Esophagus (tissue), 2 donors: ENCODE data around the gene RAD1. TPM values are rescaled to one million over a fixed set of nuclear protein-coding genes. Genes with fewer than 3 reads are reported as not detected.

Experiments used
- H3K27ac ChIP-seq, 2 donors: one replicate each; pipeline ENCODE4 v1.5.1; 2013; ENCODE audit warnings: low read depth in 2 of 2, mild to moderate bottlenecking in 2 of 2, inconsistent platforms in 1 of 2, low read length in 1 of 2, moderate library complexity in 1 of 2
- H3K27me3 ChIP-seq, 2 donors: one replicate each; pipeline ENCODE4 v1.6.1; 2013; ENCODE audit warnings: low read length in 2 of 2, control low read depth in 1 of 2, mild to moderate bottlenecking in 1 of 2; ENCODE audit not compliant: insufficient read depth in 2 of 2, control insufficient read depth in 1 of 2
- H3K36me3 ChIP-seq, 2 donors: one replicate each; pipeline ENCODE4 v1.6.1; 2013; ENCODE audit warnings: low read length in 1 of 2; ENCODE audit not compliant: control insufficient read depth in 2 of 2, insufficient read depth in 2 of 2
- H3K4me1 ChIP-seq, 2 donors: one replicate each; pipeline ENCODE4 v1.6.1; 2013; ENCODE audit warnings: low read length in 1 of 2; ENCODE audit not compliant: control insufficient read depth in 2 of 2, insufficient read depth in 2 of 2
- H3K4me3 ChIP-seq, 2 donors: one replicate each; pipeline ENCODE4 v1.5.1; 2013; ENCODE audit warnings: low read length in 2 of 2, mild to moderate bottlenecking in 2 of 2, low read depth in 1 of 2, moderate library complexity in 1 of 2
- H3K9me3 ChIP-seq, 2 donors: one replicate each; pipeline ENCODE4 v1.6.1; 2013; ENCODE audit warnings: mild to moderate bottlenecking in 2 of 2, low read depth in 1 of 2, low read length in 1 of 2, moderate library complexity in 1 of 2; ENCODE audit not compliant: control insufficient read depth in 2 of 2, insufficient read depth in 1 of 2
- WGBS, 2 donors: extraction: QIAGEN DNeasy Blood & Tissue Kit; methylation state at CpG; one replicate each; pipeline ENCODE4 v1.1.7; 2013; 5-methylcytosine and 5-hydroxymethylcytosine counted together
- polyA plus RNA-seq, 2 donors: library from polyadenylated mRNA; stranded (reverse); fragments of 200-250 nt; gene quantifications; one replicate each; pipeline ENCODE4 v1.2.3, GENCODE V29; 2013
- donor health status: healthy with polysubstance abuse.
- donor health status: Bipolar disorder and iron deficiency.

The RAD1 gene
- polyA plus RNA-seq, 2 donors, result 8.0 to 10.5 TPM

GRCh38 chr5:34857894-34858293 lies 57.4 kb downstream of the RAD1 start:
- WGBS, 2 donors, result 90 to 91% methylated on average over 1 of the region's 1 CpG
- Histone ChIP-seq H3K27me3 (no peaks in the 10 kb centered on the region), H3K27ac (no peak overlapping the region), H3K4me1 (no peaks in the 10 kb centered on the region), H3K36me3 (no peaks in the 10 kb centered on the region), H3K4me3 (no peak overlapping the region), H3K9me3 (no peaks in the 10 kb centered on the region)

GRCh38 chr5:34857161-34857560 lies 58.1 kb downstream of the RAD1 start:
- Histone ChIP-seq H3K4me1 (no peaks in the 10 kb centered on the region), H3K4me3 (no peak overlapping the region)
- WGBS, 2 donors, result 79 to 84% methylated on average over 3 of the region's 3 CpGs

More at GRCh38 chr5:34857161-34857560, 58.1 kb downstream of the RAD1 start:
- H3K27me3 ChIP-seq, result no peaks in the 10 kb centered on the region
- H3K36me3 ChIP-seq, result no peaks in the 10 kb centered on the region
- no peaks in the 10 kb centered on the region for H3K9me3 ChIP-seq
- H3K27ac ChIP-seq, result no peak overlapping the region

Other genes starting within 250 kb of the RAD1 start
- under 1 TPM in 1 of 2 donors, not detected in 1; 0.04 TPM for gene TTC23L, start 76.3 kb downstream of the RAD1 start, polyA plus RNA-seq
- 10 to 100 TPM; 14.9 to 25.6 TPM for gene BRIX1, start 207 bp upstream of the RAD1 start, polyA plus RNA-seq
- gene DNAJC21, start 14.1 kb upstream of the RAD1 start, polyA plus RNA-seq, result 10 to 100 TPM; 24.5 to 24.6 TPM
- gene AGXT2, start 132.4 kb upstream of the RAD1 start, polyA plus RNA-seq, result not detected